Measurements from ENCODE around the gene OGFOD3. TPM values are rescaled to one million over a fixed set of nuclear protein-coding genes. Genes with fewer than 3 reads are reported as not detected.

Gene OGFOD3
- 32.8 and 38.9 TPM in 2 replicates for total RNA-seq

DNA sequence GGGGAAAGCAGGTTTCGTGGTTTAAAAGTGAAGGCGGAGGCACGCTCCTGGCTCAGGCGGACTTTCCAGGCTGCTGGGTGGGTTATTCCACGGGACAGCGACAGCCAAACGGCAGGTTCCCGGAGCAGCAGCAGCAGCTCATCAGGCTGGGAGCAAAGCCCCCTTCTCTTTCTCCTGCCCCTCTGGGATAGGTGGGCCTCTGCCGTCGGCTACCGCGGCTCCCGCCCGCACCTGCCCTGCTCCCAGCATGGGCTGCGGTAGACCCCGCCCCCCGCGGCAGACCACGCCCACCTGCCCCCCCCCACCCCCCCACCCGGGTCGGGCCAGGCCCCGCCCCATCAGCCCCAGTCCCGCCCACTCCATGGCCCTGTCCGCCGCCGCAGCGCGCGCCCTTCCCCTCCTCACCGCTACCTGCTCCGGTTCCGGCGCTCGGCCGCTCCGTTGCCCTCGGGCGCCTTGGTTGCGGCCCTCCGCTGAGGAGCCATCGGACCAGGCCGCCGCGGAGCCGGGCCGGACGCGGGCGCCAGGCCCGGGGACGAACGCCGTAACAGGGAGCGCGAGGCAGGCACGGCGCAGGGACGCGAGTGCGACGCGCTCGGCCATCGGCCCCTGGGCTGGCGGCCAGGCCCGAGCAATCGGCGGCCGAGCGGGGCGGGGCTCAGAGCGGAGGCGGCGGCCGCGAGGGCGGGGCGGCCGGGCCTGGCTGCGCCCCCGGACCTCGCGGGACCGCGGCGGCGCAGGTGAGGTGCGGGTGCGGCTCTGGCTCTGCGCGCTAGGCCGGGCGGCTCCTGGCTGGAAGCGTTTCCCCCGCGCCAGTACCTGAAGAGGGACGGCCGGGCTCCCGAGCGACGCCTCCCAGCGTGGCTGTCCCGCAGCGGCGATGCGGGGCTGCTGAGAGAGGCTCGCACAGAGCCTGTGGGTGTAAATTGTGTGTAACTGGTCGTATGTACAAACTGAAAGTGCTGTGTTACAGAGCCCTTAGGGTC is at the start of gene OGFOD3, which contains the start of gene HEXD:
Gene OGFOD3 (minus strand): TSS at position 586 of the 986 bp plus-strand sequence. CDS start 101 bp downstream, at position 485.
Gene HEXD (plus strand): TSS at position 347 of the 986 bp plus-strand sequence. CDS start 1,453 bp downstream, outside the sequence.

GRCh38 chr17:82458179-82458884 is 39.9 kb upstream of the OGFOD3 start, which contains the start of gene NARF:
NARF (plus strand) TSS chr17:82458741; CDS start chr17:82458804, 63 bp downstream.

DNA sequence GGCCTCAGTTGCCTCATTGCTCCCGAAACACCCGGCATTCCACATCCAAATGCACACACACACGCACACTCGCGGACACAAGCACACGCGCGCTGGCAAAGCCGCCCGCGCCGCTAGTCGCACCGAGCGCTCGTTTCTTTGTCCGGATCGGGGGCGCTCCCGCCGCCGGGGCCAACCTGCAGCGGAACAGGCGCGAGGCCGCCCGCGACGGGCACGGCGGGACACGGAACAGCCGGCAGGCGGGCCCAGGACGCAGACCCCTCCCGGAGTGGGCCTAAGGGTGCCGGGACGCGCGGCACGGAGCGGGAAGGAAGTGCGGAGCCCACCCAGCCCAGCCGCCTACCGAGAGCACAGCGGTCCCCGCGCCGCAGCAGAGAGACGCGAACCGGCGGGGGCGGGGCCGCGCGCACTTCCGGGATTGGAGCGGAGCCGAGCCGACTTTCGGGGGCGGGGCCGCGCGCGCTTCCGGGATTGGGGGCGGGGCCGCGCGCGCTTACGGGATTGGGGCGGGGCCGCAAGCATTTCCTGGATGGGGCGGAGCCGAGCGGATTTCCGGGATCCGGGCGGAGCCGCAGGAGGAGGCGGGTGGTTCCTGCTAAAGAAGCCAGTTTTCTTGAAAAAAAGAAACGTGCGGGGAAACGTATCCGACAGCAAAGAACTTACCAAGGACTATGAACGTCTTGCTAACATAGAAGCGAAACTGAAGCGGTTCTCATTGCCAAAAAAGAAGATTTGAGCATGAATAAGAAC is 32.1 kb upstream of the OGFOD3 start, which contains the start of gene CYBC1:
Gene CYBC1 (minus strand): TSS at position 396 of the 750 bp plus-strand sequence. CDS start 1,498 bp downstream, outside the sequence.

GRCh38 chr17:82371333-82372248 is 46.8 kb downstream of the OGFOD3 start, which contains the start of gene UTS2R:
UTS2R (plus strand) TSS chr17:82371765; CDS start chr17:82374325, 2,560 bp downstream.

DNA sequence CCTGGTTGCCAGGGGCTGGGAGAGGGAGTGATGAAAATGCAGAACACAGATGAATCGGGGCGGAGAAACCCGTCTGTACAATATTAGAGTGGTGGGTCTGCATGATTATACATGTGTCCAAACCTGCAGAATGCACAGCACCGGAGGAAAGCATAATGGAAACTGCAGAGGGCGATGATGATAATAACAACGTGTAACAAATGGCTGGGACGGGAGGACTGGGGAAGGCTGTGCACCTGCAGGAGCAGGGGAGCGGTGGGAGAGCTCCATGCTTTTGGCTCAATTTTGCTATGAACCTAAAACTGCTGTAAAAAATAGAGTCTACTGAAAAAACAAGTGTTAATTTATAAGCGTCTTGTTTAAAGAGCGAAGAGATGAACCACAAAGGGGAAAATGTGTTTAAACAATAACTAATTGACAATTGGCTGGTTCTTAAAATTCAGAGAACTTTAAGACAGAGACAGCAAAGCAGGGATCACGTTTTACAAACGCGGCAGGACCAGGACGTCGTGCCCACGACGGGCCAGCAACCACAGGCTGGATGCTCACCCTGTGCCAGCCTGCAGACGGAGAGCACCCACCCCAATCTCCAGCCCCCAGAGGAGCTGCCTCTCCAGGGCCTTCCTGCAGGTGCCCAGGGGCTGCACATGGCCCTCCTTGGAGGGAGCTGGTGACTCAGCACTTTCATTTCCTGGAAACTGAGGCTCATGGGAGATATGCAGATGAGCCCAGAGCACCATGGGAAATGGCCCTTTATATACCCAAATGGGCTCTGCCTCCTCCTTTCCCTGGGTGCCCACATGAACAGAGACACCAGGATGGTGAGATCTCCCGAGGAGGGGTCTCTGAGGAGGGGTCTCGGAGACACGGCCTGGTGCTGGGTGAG is 59.7 kb downstream of the OGFOD3 start, which contains the start of gene TEX19:
Gene TEX19 (plus strand): TSS at position 783 of the 886 bp plus-strand sequence. CDS start 2,904 bp downstream, outside the sequence.

Small RNAs within 50 kb of the gene (small RNA-seq; reads per million reads assigned to genes)
- gene RF00019 (ENCODE audit: low replicate concordance), result not detected

Other genes with a start within 250 kb of the OGFOD3 start
- 24.5 and 28.9 TPM in 2 replicates for gene CCDC57, start 205.7 kb downstream of the OGFOD3 start, total RNA-seq
- 347 and 438 TPM in 2 replicates for gene SLC16A3, start 189.5 kb downstream of the OGFOD3 start, total RNA-seq
- 58.4 and 58.6 TPM in 2 replicates for gene CSNK1D, start 144.9 kb downstream of the OGFOD3 start, total RNA-seq
- 0.66 TPM in 1 of 2 replicates, not detected in the other for gene CD7, start 101.0 kb downstream of the OGFOD3 start, total RNA-seq
- gene SECTM1, start 84.8 kb downstream of the OGFOD3 start, total RNA-seq, result 15.2 and 36.3 TPM in 2 replicates
- not detected in 2 replicates for gene TEX19, start 59.3 kb downstream of the OGFOD3 start, total RNA-seq
- gene UTS2R, start 46.8 kb downstream of the OGFOD3 start, total RNA-seq, result not detected in 2 replicates
- gene HEXD, start 239 bp downstream of the OGFOD3 start, total RNA-seq, result 6.0 and 12.0 TPM in 2 replicates
- gene CYBC1, start 32.2 kb upstream of the OGFOD3 start, total RNA-seq, result 60.4 and 66.7 TPM in 2 replicates
- 37.2 and 45.1 TPM in 2 replicates for gene NARF, start 40.2 kb upstream of the OGFOD3 start, total RNA-seq
- 44.6 and 48.0 TPM in 2 replicates for gene FOXK2, start 101.1 kb upstream of the OGFOD3 start, total RNA-seq
- 43.1 and 65.4 TPM in 2 replicates for gene WDR45B, start 229.9 kb upstream of the OGFOD3 start, total RNA-seq

All from placental pericyte (primary cell).